NCI-H2081 treated with DMSO at 0.1 percent for 48 hours (cell line): ENCODE data around the gene TSSK2.

Experiments used
- DNase-seq: peaks from one replicate; lab custom pipeline; 2025; lab: John Stamatoyannopoulos, UW

The TSSK2 gene

DNA sequence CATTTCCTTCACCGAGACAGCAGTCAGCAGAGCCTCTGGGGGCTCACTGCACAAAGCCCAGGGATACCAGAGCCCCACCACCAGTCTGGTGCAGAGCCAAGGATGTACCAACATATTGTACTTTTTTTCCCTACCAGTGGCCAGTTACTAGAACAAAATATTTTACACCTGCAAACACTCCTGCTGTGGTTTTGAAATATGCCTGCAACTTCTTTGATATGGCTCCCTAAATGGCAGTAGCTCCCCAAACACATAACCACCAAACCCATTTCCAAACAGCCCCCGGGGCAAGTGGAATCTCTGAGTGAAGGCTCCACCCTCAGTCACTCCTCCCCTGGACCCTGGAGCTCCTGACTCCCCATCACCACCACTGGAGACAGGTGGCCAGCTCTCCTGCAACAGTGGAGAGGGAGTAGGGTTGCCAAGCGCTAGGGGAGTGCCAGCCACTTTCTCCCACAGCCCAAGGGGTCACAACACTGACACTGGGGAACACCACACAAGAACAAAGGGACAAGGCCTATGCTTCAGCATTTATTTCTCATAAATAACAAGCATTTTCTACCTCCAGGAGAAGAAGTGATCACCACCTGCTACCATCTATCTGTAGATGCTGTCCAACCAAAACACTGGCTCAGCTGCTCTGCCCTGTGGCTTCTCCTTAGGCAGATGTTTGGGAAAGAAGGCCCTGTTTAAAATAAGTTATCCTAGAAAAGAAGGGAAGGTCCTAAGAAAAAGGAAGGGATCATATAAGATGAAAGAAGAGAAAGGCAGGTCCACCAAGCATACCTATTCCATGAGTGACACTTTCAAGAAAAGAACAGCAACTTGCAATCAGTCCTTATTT is 24.0 kb upstream of the TSSK2 start:
- no peak for DNase-seq

DNA sequence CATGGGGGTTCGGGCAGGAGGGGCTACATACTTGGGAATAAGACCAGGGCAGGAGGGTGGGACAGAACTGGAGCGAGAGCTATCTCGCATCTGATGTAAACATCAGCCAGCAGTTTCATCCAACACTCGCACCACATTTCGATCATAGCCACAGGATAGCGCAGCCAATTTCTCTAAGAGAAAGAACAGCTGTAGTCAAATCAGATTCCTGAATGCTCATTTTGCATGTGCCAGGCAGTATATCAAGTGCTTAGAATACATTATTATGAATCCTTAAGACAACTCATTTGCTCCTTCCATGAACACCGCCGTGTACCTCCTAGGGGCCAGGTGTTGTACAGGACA is 23.4 kb upstream of the TSSK2 start:
- DNase-seq: no peak

DNA sequence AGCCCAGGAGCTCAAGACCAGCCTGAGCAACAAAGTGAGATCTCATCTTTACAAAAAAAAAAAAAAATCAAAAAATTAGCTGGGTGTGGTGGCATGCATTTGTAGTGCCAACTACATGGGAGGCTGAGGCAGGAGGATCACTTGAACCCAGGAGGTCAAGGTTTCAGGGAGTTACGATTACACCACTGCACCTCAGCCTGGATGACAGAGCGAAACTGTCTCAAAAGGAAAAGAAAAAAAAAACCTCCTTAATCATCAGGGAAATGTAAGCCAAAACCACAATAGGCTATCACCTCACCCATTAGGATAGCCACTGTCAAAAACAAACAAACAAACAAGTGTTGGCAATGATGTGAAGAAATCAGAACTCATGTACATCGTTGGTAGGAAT is 22.3 kb upstream of the TSSK2 start:
- DNase-seq: no peak

DNA sequence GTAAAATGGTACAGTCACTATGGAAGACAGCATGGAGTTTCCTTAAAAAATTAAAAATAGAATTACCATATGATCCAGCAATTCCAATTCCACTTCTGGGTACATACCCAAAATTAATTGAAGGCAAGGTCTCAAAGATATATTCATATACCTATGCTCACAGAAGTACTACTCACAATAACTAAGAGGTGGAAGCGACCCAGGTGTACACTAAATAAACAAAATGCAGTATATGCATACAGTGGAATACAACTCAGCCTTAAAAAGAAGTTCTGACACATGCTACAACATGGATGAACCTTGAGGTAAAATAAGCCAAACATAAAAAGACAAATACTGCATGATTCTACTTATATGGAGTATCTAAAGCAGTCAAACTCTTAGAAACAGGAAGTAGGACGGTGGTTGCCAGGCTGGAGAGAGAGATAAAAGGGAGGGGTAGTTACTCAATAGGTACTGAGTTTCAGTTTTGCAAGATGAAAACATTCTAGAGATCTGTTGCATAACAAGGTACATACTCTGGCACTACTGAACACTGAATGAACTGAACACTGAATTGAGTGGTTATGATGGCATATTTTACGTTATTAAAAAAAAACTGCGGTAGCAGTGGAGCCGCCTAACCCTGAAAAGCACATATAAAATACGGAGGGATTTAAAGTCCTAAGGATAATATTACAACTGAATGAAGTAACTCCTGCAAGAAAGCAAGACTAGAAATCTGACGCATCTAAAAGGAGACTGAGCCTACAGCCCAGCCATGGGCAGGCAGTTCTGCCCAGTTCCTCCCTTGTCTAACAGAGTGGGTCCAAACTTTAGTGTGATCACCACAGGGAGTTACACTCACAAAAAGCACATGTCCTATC is 21.7 kb upstream of the TSSK2 start:
- no peak for DNase-seq

DNA sequence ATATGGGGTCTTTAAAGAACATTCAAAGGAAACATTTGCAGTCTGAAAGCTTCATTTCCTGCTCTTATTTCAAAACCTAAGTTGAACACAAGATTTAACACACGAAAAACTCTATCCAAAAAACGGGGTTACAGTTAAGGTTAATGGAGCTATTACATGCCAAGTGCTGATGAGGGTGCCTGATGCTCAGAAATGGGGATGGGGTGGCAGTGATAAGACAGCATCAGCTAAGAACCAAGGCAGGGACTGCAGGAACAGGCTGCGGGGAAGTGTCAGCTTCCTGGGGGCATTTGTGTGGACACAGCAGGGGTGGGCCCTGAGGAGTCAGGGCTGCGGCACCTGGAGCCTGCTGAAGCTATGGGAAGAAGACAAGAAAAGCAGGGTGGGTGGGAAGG is 21.0 kb upstream of the TSSK2 start:
- no peak for DNase-seq

DNA sequence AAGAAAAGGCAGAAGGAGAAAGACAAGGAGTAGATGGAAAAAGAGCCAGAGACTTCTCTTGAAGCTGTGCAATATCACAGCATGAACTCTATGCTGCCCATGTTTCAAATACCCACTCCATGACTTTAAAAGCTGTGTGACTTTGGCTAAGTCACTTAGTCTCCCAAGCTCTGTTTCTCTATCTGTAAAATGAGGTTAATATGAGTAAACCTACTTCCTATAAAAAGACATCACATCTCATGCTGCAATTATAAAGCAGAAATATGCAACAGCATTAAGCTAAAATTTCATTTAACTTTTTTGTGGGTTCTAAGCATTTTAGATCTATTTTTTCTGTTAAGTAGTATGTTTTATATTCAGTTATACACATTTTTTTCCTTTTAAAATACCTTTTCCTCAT is 20.5 kb upstream of the TSSK2 start:
- DNase-seq: no peak

DNA sequence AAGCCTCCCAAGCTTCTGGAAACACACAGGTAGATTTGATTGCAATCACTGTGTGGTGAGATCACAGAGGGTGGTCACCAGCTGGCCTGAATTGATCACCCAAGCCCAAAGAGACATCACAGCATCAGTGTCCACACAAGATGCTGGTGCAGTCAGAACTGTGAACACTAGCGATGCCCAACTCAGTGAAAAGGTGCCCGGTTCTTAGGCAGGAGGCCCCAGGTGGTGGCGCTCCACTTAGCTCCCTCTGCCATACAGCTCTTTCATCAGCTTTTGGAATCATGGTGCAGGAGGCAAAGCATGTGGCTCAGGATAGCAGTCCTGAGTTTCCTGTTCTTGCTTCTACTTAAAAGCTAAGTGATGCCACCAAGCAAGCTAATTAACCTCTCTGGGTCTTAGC is 20.0 kb upstream of the TSSK2 start:
- no peak for DNase-seq

DNA sequence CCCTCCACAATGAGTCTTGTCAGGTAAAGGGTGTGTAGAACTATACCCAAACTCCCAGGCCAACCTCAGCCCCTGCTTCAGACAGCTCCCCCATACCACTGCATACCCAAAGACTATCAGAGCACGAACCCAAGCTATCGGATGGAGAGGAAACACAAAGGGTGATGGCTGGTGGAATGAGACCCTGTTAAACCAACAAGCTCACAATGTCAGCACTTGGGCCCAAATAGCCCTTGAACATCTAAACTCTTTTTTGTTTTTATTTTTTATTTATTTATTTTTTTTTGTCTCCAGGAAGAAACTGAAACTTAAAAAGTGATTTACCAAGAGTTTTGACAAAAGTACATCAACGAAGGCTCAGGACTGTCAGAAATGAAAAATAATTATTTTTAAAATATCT is 19.5 kb upstream of the TSSK2 start:
- no peak for DNase-seq

DNA sequence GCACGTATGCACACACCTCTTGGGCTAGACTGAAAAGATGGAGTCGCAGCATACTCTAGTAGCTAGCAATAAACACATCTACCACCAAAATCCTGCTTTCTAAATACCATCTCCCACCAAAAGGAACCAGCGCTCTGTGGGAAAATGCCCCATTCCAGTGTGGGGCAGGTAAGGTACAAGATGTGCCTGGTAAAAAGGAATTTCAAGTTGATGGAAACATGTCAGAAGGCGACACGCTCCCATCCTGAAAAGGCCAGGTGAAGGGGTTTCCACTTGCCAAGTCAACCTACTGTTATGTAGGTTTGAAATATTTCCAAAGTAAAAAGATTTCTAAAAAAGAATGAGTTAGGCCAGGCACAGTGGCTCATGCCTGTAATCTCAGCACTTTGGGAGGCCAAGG is 17.7 kb upstream of the TSSK2 start:
- DNase-seq: no peak

DNA sequence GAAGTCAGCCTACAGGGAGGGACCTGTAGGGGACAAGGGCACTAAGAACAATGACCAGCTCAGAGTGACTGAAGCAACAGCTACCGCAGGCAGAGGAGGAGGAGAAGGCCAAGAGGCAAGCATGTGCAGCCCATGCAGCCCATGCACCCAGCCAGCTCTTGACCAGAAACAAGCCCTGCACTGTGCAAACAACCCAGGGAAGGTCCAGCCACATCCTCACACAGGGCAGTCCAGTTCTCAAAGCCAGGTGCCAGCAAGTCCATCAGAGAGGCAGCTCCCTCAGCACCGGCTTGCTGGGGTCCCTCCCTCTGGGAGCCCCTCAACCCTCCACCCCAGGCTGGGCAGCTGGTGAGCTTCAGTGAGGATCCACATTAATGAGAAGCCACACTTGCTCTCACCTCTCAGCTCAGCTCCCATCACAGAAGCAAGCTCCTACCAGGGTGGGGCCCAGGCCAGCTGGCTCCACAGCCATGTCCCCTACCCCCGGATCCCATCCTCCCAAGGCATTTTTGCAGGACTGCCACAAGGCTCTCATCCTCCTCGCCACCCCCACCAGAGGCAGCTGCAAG is 16.0 kb upstream of the TSSK2 start:
- no peak for DNase-seq

DNA sequence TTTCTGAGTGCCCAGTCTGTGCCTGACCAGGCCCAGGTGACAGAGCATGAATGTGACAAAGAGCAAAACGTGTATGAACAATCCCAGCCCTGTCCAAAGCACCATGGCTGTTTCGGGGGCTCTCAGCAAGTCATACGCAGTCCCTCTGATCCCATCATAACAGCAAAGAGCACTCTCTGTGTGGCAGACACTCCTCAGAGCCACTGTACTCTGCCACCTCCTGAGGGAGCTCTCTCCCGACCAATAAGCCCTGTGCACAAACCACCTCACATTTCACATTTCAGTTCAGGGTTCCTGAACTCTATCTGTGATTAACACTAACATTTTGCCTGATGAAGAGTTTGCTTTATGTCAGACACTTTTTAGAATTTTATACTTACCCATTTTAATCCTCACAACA is 15.5 kb upstream of the TSSK2 start:
- no peak for DNase-seq

DNA sequence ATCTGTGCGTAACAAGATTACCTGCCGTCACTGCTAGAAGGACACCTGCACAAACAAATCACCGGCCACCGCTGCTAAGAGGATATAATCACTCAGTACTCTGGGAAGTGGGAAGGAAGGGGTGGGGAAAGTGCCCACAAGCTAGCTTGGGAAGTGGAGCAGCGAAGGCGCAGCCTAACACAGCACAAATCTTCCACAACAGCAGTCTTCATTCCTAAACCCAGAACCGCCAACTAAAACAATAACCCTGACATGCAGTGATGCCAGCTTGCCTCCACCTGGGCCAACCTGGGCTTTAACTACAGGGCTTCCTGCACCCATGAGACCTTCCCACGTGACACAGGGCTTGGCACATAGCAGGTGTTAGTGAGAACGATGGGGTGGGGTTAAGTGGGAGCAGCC is 14.0 kb upstream of the TSSK2 start:
- DNase-seq: no peak

DNA sequence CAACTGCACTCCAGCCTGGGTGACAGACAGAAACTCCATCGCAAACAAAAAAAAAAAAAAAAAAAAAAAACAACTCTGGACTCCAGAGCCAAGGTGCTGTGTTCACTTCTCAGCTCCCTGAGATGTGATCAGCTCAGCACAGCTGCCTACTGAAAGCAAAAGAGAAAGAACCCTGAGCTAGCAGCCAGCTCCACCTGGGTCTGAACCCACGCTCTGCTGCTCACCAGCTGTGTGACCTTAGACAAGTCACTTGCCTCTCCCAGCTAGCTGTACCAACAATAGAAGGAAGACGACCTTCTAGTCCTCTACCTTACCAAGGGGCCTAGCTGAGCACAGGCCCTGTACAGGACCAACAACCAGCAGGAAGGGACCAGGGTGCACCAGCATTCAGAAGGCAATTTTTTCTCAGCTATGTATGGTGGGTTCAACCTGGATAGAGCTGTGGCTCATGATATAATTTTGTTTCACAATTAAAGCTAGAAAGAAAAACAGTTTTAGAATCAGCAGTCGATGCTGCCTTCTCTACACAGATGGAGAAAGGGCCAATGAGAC is 12.7 kb upstream of the TSSK2 start:
- DNase-seq: no peak

DNA sequence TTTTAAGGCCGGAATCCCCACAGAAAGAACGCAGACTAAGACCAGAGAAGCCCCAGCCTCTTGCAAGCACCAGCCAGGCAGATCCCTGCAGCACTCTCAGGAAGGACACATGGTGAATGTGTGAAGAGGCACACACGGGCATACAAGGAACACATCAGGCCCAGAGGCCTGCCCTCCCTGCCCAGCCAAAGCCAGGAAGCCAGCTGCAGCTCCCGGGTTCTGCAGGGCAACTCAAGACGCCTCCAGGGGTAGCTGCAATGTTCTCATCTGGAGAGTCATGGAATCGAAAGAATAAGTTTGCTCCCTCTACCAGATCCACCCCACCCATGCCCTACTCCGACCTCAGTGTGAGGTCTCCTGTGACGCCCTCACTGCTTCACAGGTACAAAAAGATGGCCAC is 11.2 kb upstream of the TSSK2 start:
- DNase-seq: no peak

DNA sequence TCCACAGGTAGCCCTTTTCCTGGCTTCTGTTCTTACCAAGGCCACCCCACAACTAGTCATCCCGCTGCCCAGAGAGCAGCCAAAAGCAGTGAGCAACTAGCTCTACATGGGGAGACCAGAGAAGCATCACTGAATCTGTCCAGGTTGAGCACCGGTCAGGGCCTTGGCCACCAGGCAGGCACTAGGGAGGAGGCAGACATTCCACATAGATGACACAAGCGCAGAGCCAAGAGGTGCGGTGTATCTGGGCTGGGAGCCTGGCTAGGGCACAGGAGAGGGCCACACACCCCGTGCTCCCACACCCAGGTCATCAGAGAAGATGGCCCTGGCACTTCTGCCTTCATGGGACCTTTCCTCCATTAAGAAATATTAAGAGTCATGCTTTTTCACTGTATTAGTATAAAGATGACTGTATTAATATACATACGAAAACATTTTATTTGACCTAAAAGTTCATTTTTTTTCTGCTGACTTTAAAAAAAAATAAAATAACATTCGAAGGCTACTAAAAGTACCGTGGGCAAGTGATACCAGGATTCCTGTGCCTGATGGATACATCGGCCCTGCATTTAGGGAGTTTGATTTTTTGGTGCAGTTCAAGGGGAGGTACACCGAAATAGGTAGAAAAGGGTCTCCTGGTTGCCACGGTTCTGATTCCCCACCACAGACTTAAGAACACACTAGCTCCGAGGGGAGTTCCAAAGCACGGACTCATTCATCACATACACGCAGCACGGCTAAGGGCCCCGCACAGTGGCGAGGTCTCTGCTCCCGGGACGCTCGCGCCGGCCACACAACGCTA is 10.1 kb upstream of the TSSK2 start:
- no peak for DNase-seq

DNA sequence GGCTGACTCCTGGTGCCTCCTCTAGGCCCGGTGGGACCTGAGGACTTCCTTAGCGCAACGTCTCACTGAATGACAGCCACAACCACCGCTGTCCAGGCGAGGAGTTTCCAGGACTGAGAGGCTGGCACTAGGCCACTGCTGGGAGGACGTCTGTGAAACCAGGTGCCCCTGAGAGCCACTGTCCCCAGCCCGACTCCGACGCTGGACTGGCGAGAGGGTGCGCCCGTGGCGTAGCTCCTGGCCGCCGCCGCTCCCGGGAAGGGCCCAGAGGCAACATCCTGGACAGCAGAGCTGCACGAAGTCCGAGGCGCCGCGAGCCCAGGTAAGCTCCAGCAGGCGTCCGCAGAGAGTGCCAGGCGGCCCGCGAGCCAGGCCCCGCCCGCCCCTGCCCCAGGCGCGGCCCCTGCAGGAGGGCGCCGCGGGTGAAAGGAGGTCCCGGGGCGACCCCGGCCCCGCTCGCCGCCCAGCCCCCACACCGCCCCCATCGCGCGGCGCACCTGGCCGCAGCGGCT is 9.4 kb upstream of the TSSK2 start:
- no peak for DNase-seq

DNA sequence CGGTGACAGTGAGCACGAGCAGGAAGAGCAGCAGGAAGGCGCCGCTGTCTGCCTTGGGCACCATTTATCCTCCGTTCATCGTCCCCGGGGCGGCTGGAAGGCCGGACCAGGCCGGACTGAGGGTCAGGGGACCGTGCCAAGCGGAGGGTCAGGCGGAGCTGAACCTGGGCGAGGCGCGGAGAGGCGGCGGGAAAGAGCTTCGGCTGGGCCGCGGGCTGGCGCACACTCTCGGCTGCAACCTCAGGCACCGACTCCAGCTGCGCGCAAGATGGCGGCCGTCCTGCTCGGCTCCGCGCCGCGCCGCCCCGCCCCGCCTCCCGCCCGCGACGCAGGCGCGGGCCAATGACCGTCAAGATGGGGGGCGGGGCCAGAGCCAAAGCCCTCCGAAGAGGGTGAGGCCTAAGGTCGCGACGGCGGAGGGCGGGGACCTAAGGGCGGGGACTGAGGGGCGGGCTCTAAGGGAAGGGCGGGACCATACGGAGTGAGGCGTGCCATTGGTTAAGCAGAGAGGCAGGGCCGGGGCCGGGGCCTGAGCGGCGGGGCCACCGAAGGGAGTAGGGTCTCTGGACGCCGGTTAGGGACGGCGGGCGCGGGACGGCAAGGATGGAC is 8.9 kb upstream of the TSSK2 start, which contains the start of gene DGCR2:
Gene DGCR2 (minus strand): TSS at position 270 of the 609 bp plus-strand sequence. CDS start 206 bp downstream, at position 64.
- peak; percentile 78 for DNase-seq

DNA sequence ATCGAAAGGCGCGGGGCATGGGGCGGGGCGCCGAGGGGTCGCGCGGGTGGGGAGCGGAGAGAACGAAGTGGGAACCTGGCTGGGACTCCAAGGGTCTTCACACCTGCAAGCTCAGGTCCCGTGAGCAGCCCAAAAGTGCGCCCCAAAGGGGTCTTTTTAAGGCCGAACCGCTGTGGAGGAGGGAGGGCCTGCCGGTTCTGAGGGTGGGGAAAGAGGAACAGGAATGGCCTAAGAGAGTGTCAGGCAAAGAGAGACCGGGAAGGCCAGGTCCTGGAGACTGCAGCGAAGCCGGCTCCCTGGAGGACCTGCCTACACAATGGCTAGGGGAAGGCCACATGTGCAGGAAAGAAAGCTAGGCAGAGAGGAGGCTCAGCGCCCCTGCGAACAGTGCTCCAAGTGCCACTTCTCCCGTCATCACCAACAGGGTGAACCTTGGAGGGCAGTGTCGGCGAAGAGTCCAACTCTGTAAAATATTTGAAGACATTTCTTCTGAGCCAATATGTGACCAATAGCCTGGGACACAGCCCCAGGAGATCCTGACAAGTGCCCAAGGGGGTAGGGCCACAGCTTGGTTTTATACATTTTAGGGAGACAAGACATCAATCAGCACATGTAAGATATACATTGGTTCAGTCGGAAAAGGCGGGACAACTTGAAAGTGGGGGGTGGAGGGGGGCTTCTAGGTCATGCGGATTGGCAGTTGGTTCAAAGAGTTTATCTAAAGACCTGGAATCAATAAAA is 8.2 kb upstream of the TSSK2 start:
- no peak for DNase-seq

DNA sequence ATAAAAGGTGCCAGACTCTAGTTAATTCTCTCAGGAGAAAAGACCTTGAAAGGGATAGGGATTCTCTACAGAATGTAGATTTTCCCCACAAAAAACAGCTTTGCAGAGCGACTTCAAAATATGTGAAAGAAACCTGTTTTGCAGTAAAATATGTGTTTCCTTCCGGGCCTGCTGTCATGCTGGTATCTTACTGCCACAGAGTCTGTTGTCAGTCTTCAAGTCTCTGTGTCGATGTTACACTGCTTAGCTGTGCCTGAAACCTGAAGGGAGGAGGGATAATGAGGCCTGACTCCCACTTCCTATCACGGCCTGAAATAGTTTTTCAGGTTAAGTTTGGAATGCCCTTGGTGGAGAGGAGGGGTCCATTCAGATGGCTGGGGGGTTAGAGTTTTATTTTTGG is 7.2 kb upstream of the TSSK2 start:
- DNase-seq: no peak

DNA sequence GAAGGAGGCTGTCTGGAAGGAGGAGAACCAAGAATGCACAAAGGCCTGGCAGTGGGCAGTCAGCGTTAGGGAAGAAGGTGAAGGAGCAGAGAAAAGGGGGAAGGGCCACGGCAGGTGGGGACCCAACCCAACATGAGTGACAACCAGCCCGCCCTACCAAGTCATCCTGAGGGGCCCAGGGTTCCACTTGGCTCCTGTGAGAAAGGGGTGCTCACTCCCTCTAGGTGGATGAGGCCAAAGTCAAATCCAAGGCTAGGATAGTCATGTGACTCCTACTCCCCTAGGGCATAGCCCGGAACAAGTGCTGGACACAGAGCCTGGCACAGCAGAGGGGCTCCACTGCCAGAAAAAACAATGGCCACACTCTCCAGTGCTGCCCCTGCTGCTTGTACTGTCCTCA is 6.7 kb upstream of the TSSK2 start:
- no peak for DNase-seq

DNA sequence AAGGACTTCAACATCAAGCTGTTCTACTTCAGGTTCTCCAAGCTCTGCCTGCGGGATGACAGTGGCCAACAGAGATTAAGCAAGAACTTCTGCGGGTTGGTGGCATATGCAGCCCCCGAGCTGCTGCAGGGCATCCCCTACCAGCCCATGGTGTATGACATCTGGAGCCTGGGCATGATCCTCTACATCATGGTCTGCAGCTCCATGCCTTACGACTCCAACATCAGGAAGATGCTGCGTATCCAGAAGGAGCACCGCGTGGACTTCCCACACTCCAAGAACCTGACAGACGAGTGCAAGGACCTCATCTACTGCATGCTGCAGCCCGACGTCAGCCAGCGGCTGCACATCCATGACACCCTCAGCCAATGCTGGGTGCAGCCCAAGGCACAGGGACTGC is 6.1 kb upstream of the TSSK2 start:
- no peak for DNase-seq
